GM12878 (cell line): ENCODE measurements around the gene ZNF69. TPM values are rescaled to one million over a fixed set of nuclear protein-coding genes. Genes with fewer than 3 reads are reported as not detected.
"Not testable (repeated sequence)": the region's sequence is repeated elsewhere in the genome, so short reads cannot be mapped to it uniquely, and the experiment has no call there.

Source experiments
- ATAC-seq: fragments of 200-7000 bp; cut with Tn5 transposase; 3 replicates; pipeline ENCODE4 v1.9.1; 2020; ENCODE audit warnings: mild to moderate bottlenecking, moderate library complexity
- BruUV-seq: library from RNA; stranded (reverse); fragments of 400-500 nt; replicated peaks from 2 replicates; lab custom pipeline; 2021; lab: Mats Ljungman, UMichigan
- CTCF ChIA-PET: fragments of 300-600 bp; sonication (Branson Sonifier 250); formaldehyde crosslinking; extraction: SDS; loops from one replicate; lab custom pipeline; 2021; ENCODE audit warnings: inconsistent platforms; lab: Yijun Ruan, JAX
- POLR2A ChIA-PET: fragments of 350-600 bp; formaldehyde crosslinking; extraction: SDS; loops from one replicate; lab custom pipeline; 2021; ENCODE audit warnings: inconsistent platforms; lab: Charles Lee
- RAD21 ChIA-PET: fragments of 300-600 bp; sonication (Branson Sonifier 250); formaldehyde crosslinking; loops from one replicate; lab custom pipeline; 2023; ENCODE audit warnings: antibody characterized with exemption; ENCODE audit not compliant: unreplicated experiment; lab: Charles Lee
- SMC1A ChIA-PET: fragments of 300-600 bp; sonication (Branson Sonifier 250); formaldehyde crosslinking; loops from one replicate; lab custom pipeline; 2023; ENCODE audit not compliant: unreplicated experiment, uncharacterized antibody; lab: Charles Lee
- DNase-seq: peaks from one replicate; pipeline ENCODE4 v3.0.0-alpha.2; 2011; ENCODE audit warnings: low read depth, low spot score
- FAIRE-seq: peaks from 3 replicates; lab custom pipeline; 2011; peaks lifted over from hg19 to GRCh38; lab: Jason Lieb, UNC
- H2AFZ ChIP-seq: 2 replicates; pipeline ENCODE4 v1.6.0; 2011; ENCODE audit warnings: low read depth, low read length, control low read depth; ENCODE audit not compliant: control insufficient read depth
- H3K27ac ChIP-seq: 2 replicates; pipeline ENCODE4 v1.5.1; 2011; ENCODE audit warnings: control low read depth; ENCODE audit not compliant: control insufficient read depth, insufficient read depth
- H3K27me3 ChIP-seq, 2 experiments: replicated peaks in 1 of 2; 2 replicates each; pipeline versions ENCODE4 v1.6.0 to v1.6.1; 2011; ENCODE audit warnings: low read length in 1 of 2; ENCODE audit not compliant: control insufficient read depth in 2 of 2, insufficient read depth in 2 of 2
- H3K36me3 ChIP-seq, 2 experiments: 2 replicates each; pipeline ENCODE4 v1.5.1; 2011; ENCODE audit warnings: low read length in 1 of 2; ENCODE audit not compliant: control insufficient read depth in 2 of 2, insufficient read depth in 2 of 2
- H3K4me1 ChIP-seq: 2 replicates; pipeline ENCODE4 v1.6.1; 2011; ENCODE audit warnings: mild to moderate bottlenecking, low read length, moderate library complexity, mixed read lengths; ENCODE audit not compliant: control insufficient read depth, insufficient read depth
- H3K4me2 ChIP-seq: 2 replicates; pipeline ENCODE4 v1.6.0; 2011; ENCODE audit warnings: control low read depth; ENCODE audit not compliant: control insufficient read depth, insufficient read depth
- H3K4me3 ChIP-seq: fragments of 200-600 bp; sonication (generic); 2 replicates; pipeline ENCODE4 v1.5.1; 2016
- H3K79me2 ChIP-seq: 2 replicates; pipeline ENCODE4 v1.6.0; 2011; ENCODE audit warnings: low read length; ENCODE audit not compliant: control insufficient read depth, insufficient read depth
- H3K9ac ChIP-seq: 2 replicates; pipeline ENCODE4 v1.8.0; 2011; ENCODE audit warnings: low read length, control low read depth, mixed read lengths; ENCODE audit not compliant: control insufficient read depth, insufficient read depth
- H3K9me3 ChIP-seq: replicated peaks from 3 replicates; pipeline ENCODE4 v1.5.1; 2011; ENCODE audit warnings: mild to moderate bottlenecking, low read length; ENCODE audit not compliant: control insufficient read depth, insufficient read depth
- H4K20me1 ChIP-seq: 2 replicates; pipeline ENCODE4 v1.6.0; 2011; ENCODE audit not compliant: control insufficient read depth, insufficient read depth
- WGBS: methylation state at CpG from one replicate; pipeline ENCODE4 v1.1.6; 2016; ENCODE audit warnings: low lambda C conversion rate; ENCODE audit not compliant: insufficient replicate concordance, insufficient coverage; ENCODE audit errors: missing lambda C conversion rate; 5-methylcytosine and 5-hydroxymethylcytosine counted together
- in situ Hi-C: fragments of 300-500 bp; cut with MboI; formaldehyde crosslinking; loops from 9 replicates; pipeline ENCODE4 v1.14.3; 2018; ENCODE audit warnings: mixed read lengths
- intact Hi-C: fragments of 100-400 bp; cut with micrococcal nuclease; formaldehyde crosslinking; loops from one replicate; pipeline ENCODE4 v1.14.2; 2022; ENCODE audit not compliant: unreplicated experiment
- polyA plus RNA-seq, 11 experiments: library from polyadenylated mRNA; depleted of rRNA in 4 of 11; unstranded in 6 of 11; stranded (reverse) in 5 of 11; fragments of >200 nt; fragmentation: Nextera tagmentation in 4 of 11; fragmentation: Illumina TruSeq in 1 of 11; extraction: Ambion mirVana in 4 of 11; extraction: Trizol in 1 of 11; gene quantifications; 1 replicate in 1 of 11; 2 replicates in 10 of 11; pipeline versions ENCODE4 v1.2.1 to v1.2.3, GENCODE V29; 2011 to 2016; ENCODE audit warnings: inconsistent platforms in 2 of 11, missing spikeins in 2 of 11, low read depth in 1 of 11
- total RNA-seq, 4 experiments: library from RNA; depleted of rRNA in 3 of 4; stranded (reverse); fragments of >200 nt in 3 of 4; fragmentation: Illumina TruSeq in 1 of 4; extraction: Trizol in 1 of 4; gene quantifications; 2 replicates each; pipeline versions ENCODE4 v1.2.1 to v1.2.3, GENCODE V29; 2013 to 2021
- TF ChIP-seq, protein P1 (sequence below): fragments of 450-650 bp; IDR thresholded peaks from 2 replicates; pipeline ENCODE4 v1.6.1; 2016; ENCODE audit warnings: mild to moderate bottlenecking

The ZNF69 gene
- total and polyA plus RNA-seq, 10 of the 15 experiments (the other 5 are each of a cell fraction or from before 2014, with no cell fraction given), result 0.15 to 0.63 (median 0.49) TPM

- POLR2A ChIA-PET, result no interaction called here
- SMC1A ChIA-PET, result no interaction called here
- intact Hi-C loops, result no loop called here
- no peaks in the 10 kb centered on the region for H4K20me1 ChIP-seq
- H3K27me3 ChIP-seq, result no peaks in the 10 kb centered on the region
- no peak overlapping the region for H3K27ac ChIP-seq
- BruUV-seq, result no TSS peak
- no peak overlapping the region for H3K9ac ChIP-seq
- RAD21 ChIA-PET, result no interaction called here
- no peaks in the 10 kb centered on the region; a peak in 2 of 4 replicates for H3K36me3 ChIP-seq
- H3K9me3 ChIP-seq, result peaks cover 39% of the 10 kb centered on the region
- H3K4me3 ChIP-seq, result no peak overlapping the region
- H3K4me1 ChIP-seq, result no peaks in the 10 kb centered on the region
- TF ChIP-seq, protein P1, sequence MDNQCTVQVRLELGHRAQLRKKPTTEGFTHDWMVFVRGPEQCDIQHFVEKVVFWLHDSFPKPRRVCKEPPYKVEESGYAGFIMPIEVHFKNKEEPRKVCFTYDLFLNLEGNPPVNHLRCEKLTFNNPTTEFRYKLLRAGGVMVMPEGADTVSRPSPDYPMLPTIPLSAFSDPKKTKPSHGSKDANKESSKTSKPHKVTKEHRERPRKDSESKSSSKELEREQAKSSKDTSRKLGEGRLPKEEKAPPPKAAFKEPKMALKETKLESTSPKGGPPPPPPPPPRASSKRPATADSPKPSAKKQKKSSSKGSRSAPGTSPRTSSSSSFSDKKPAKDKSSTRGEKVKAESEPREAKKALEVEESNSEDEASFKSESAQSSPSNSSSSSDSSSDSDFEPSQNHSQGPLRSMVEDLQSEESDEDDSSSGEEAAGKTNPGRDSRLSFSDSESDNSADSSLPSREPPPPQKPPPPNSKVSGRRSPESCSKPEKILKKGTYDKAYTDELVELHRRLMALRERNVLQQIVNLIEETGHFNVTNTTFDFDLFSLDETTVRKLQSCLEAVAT, result no peak
- no peak overlapping the region for H2AFZ ChIP-seq
- CTCF ChIA-PET, result interaction anchor here (0.8 to 1.3 kb wide), 2 partner anchors 37 to 57 kb away, joined by 3 to 4 read pairs; no protein-coding TSS in a partner anchor
- peaks cover 19% of the 10 kb centered on the region for H3K79me2 ChIP-seq
- FAIRE-seq (no peak), DNase-seq (no peak), ATAC-seq (no peak)
- in situ Hi-C loops, result no loop called here
- 98% methylated on average over 3 of the region's 3 CpGs for WGBS
- H3K4me2 ChIP-seq, result no peak overlapping the region
Observed at GRCh38 chr19:11931513-11931912, 43.9 kb downstream of the ZNF69 start.

GRCh38 chr19:11935829-11936228 is 48.2 kb downstream of the ZNF69 start:
- ATAC-seq, H4K20me1 ChIP-seq, H3K36me3 ChIP-seq, in situ Hi-C loops, H3K9ac ChIP-seq, H3K79me2 ChIP-seq, H3K27ac ChIP-seq, FAIRE-seq, H3K27me3 ChIP-seq, H3K4me2 ChIP-seq, CTCF ChIA-PET, SMC1A ChIA-PET, intact Hi-C loops, BruUV-seq, POLR2A ChIA-PET, DNase-seq, H3K4me3 ChIP-seq, H2AFZ ChIP-seq, RAD21 ChIA-PET, H3K4me1 ChIP-seq: not testable (repeated sequence)
- WGBS, result 98% methylated on average over 3 of the region's 3 CpGs
- peaks cover 32% of the 10 kb centered on the region for H3K9me3 ChIP-seq

DNA sequence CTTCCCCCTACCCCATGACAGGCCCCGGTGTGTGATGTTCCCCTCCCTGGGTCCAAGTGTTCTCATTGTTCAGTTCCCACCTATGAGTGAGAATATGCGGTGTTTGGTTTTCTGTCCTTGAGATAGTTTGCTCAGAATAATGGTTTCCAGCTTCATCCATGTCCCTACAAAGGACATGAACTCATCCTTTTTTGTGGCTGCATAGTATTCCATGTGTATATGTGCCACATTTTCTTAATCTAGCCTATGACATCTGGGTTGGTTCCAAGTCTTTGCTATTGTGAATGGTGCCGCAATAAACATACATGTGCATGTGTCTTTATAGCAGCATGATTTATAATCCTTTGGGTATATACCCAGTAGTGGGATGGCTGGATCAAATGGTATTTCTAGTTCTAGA is 50.8 kb downstream of the ZNF69 start:
- in situ Hi-C loops, SMC1A ChIA-PET, H3K27ac ChIP-seq, H3K9ac ChIP-seq, RAD21 ChIA-PET, H3K36me3 ChIP-seq, H3K79me2 ChIP-seq, H2AFZ ChIP-seq, POLR2A ChIA-PET, FAIRE-seq, H4K20me1 ChIP-seq, ATAC-seq, CTCF ChIA-PET, H3K4me3 ChIP-seq, H3K4me1 ChIP-seq, H3K4me2 ChIP-seq, H3K27me3 ChIP-seq, BruUV-seq, intact Hi-C loops, DNase-seq: not testable (repeated sequence)
- peaks cover 39% of the 10 kb centered on the region for H3K9me3 ChIP-seq
- 95% methylated on average over 3 of the region's 3 CpGs for WGBS
